Colonic mucosa (tissue), 4 donors: ENCODE data around the gene SLC2A11. TPM values are rescaled to one million over a fixed set of nuclear protein-coding genes. Genes with fewer than 3 reads are reported as not detected.

Experiments used
- DNase-seq: peaks from one replicate; pipeline ENCODE4 v3.0.0-alpha.2; 2020
- H3K27ac ChIP-seq: fragments of 200-600 bp; one replicate; pipeline ENCODE4 v1.8.0; 2021
- H3K27me3 ChIP-seq: fragments of 200-600 bp; one replicate; pipeline ENCODE4 v1.8.0; 2021
- H3K36me3 ChIP-seq: fragments of 200-600 bp; one replicate; pipeline ENCODE4 v1.8.0; 2021
- H3K4me1 ChIP-seq: fragments of 200-600 bp; one replicate; pipeline ENCODE4 v1.8.0; 2021; ENCODE audit warnings: mild to moderate bottlenecking
- H3K4me3 ChIP-seq: fragments of 200-600 bp; one replicate; pipeline ENCODE4 v1.8.0; 2021
- H3K9ac ChIP-seq, 2 donors: one replicate each; pipeline ENCODE4 v1.7.0; 2013; ENCODE audit warnings: control low read depth in 2 of 2, low read depth in 2 of 2, low read length in 2 of 2
- H3K9me3 ChIP-seq: fragments of 200-600 bp; one replicate; pipeline ENCODE4 v1.8.0; 2021
- intact Hi-C: fragments of 100-400 bp; cut with DNase I; formaldehyde crosslinking; loops from one replicate; pipeline ENCODE4 v1.14.1; 2022
- total RNA-seq, 2 donors: library from RNA; stranded (reverse); fragmentation: NEBNext Ultra II Directional in 1 of 2; extraction: Animal tissue kit (Norgen Biotek cat#: 25700) in 1 of 2; gene quantifications; one replicate each; pipeline ENCODE4 v1.2.1, GENCODE V29; 2021
- TF ChIP-seq, protein P1 (sequence below): fragments of 200-600 bp; IDR thresholded peaks from one replicate; pipeline ENCODE4 v1.8.0; 2022; ENCODE audit warnings: antibody characterized with exemption, mild to moderate bottlenecking
- donor health status: healthy.
- donor health status: DM: no; HTN: no; CAD: no.
- donor health status: DM: no; HTN: no; CAD: no.

The SLC2A11 gene
- total RNA-seq, 2 donors from 2014 or later = 8.3 to 9.6 TPM

DNA sequence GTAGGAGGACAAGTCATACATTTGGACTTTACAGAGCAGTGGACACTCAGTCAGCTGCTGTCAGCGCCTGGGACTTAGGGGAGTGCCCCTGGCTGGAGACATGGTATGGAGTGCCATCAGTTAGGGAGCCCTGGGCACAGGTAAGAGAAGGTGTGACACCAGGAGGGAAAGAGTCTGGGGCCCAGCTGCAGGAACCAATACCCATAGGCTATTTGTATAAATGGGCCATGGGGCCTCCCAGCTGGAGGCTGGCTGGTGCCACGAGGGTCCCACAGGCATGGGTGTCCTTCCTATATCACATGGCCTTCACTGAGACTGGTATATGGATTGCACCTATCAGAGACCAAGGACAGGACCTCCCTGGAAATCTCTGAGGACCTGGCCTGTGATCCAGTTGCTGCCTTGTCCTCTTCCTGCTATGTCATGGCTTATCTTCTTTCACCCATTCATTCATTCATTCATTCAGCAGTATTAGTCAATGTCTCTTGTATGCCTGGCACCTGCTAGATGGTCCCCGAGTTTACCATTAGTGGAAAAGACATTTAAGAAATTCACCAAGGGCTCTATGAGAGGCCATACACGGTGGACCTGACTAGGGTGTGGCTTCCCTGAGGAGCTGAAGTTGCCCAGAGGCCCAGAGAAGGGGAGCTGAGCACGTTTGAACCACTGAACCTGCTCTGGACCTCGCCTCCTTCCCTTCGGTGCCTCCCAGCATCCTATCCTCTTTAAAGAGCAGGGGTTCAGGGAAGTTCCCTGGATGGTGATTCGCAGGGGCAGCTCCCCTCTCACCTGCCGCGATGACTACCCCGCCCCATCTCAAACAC lies 35.7 kb downstream of the SLC2A11 start:
- Histone ChIP-seq H3K27ac (peak overlapping the region; percentile 96), H3K4me1 (peaks cover 4% of the 10 kb centered on the region), H3K36me3 (peaks cover 5% of the 10 kb centered on the region), H3K4me3 (peak overlapping the region; percentile 78), H3K9me3 (no peaks in the 10 kb centered on the region), H3K9ac (peak overlapping the region; percentile 85 to 89), H3K27me3 (no peaks in the 10 kb centered on the region)
- no peak for DNase-seq
- TF ChIP-seq, protein P1, sequence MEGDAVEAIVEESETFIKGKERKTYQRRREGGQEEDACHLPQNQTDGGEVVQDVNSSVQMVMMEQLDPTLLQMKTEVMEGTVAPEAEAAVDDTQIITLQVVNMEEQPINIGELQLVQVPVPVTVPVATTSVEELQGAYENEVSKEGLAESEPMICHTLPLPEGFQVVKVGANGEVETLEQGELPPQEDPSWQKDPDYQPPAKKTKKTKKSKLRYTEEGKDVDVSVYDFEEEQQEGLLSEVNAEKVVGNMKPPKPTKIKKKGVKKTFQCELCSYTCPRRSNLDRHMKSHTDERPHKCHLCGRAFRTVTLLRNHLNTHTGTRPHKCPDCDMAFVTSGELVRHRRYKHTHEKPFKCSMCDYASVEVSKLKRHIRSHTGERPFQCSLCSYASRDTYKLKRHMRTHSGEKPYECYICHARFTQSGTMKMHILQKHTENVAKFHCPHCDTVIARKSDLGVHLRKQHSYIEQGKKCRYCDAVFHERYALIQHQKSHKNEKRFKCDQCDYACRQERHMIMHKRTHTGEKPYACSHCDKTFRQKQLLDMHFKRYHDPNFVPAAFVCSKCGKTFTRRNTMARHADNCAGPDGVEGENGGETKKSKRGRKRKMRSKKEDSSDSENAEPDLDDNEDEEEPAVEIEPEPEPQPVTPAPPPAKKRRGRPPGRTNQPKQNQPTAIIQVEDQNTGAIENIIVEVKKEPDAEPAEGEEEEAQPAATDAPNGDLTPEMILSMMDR = no peak
- intact Hi-C loops = no loop called here

DNA sequence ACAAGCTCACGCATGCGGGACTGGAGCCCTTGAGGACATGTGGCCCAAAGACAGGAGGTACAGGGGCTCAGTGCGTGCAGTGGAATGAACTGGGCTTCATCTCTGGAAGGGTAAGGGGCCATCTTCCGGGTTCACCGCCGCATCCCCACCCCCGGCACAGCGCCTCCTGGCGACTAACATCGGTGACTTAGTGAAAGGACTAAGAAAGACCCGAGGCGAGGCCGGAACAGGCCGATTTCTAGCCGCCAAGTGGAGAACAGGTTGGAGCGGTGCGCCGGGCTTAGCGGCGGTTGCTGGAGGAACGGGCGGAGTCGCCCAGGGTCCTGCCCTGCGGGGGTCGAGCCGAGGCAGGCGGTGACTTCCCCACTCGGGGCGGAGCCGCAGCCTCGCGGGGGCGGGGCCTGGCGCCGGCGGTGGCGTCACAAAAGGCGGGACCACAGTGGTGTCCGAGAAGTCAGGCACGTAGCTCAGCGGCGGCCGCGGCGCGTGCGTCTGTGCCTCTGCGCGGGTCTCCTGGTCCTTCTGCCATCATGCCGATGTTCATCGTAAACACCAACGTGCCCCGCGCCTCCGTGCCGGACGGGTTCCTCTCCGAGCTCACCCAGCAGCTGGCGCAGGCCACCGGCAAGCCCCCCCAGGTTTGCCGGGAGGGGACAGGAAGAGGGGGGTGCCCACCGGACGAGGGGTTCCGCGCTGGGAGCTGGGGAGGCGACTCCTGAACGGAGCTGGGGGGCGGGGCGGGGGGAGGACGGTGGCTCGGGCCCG lies 36.5 kb downstream of the SLC2A11 start, which contains the start of gene MIF:
MIF (plus strand) TSS at position 439 of the 765 bp plus-strand sequence; CDS start at position 531, 92 bp downstream.
- intact Hi-C loops = no loop called here
- H3K4me1 ChIP-seq = peaks cover 4% of the 10 kb centered on the region

GRCh38 chr22:23894710-23895598 lies 37.3 kb downstream of the SLC2A11 start:
- H3K27ac ChIP-seq = peak overlapping the region; percentile 96
- no peaks in the 10 kb centered on the region for H3K9me3 ChIP-seq
- peaks cover 4% of the 10 kb centered on the region for H3K4me1 ChIP-seq
- peak overlapping the region; percentile 85 to 89 for H3K9ac ChIP-seq
- H3K27me3 ChIP-seq = no peaks in the 10 kb centered on the region
- TF ChIP-seq, protein P1 = peak; percentile 30
- H3K36me3 ChIP-seq = peaks cover 5% of the 10 kb centered on the region
- DNase-seq = peak; percentile 85
- intact Hi-C loops = no loop called here
- peak overlapping the region; percentile 78 for H3K4me3 ChIP-seq

More for the DNA sequence above, 36.5 kb downstream of the SLC2A11 start, which contains the start of gene MIF:
- H3K36me3 ChIP-seq = peaks cover 5% of the 10 kb centered on the region
- peak within 1 kb of the TSS; percentile 78 for H3K4me3 ChIP-seq
- H3K27ac ChIP-seq = peak within 1 kb of the TSS; percentile 96
- H3K9ac ChIP-seq = peak within 1 kb of the TSS; percentile 85 to 89
- DNase-seq = peak; percentile 97
- H3K9me3 ChIP-seq = no peaks in the 10 kb centered on the region
- H3K27me3 ChIP-seq = no peaks in the 10 kb centered on the region
- TF ChIP-seq, protein P1 = peak; percentile 72

DNA sequence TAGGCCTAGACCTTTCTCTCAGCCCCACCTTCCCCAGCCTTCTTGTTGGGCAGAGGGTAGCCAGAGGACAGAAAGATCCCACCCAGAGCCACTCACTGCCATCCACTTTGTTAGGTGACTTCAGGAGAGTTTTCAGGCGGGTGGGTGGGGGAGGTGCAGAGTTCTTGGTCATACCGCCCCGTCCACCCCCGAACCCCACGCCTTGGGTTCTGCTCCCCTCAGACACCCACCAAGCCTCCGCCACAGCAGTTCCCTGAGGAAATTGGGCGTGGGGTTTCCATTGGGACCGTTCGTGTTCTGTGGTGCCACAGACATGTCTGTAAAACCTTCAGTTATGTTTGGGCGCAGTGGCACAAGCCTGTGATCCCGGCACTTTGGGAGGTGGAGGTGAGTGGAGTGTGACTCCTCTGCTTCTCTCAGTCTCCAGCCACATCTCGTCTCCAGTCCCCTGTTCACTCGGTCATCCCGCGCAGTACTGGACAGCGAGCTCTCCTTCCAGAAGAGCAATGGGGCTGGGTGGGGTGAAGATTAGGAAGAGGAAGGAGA lies 38.0 kb downstream of the SLC2A11 start:
- TF ChIP-seq, protein P1 = no peak
- intact Hi-C loops = no loop called here
- H3K36me3 ChIP-seq = peaks cover 5% of the 10 kb centered on the region
- no peaks in the 10 kb centered on the region for H3K9me3 ChIP-seq
- H3K9ac ChIP-seq = peak overlapping the region; percentile 85 to 89
- no peak for DNase-seq
- peaks cover 4% of the 10 kb centered on the region for H3K4me1 ChIP-seq
- H3K27me3 ChIP-seq = no peaks in the 10 kb centered on the region
- no peak overlapping the region for H3K27ac ChIP-seq
- peak overlapping the region; percentile 78 for H3K4me3 ChIP-seq
